NCI-H1105 (cell line): ENCODE measurements around the gene ACACB.

Source experiments
- DNase-seq: peaks from one replicate; lab custom pipeline; 2025; lab: John Stamatoyannopoulos, UW

ACACB gene

GRCh38 chr12:109304485-109304884, 188.1 kb downstream of the ACACB start:
- DNase-seq: peak; percentile 25

DNA sequence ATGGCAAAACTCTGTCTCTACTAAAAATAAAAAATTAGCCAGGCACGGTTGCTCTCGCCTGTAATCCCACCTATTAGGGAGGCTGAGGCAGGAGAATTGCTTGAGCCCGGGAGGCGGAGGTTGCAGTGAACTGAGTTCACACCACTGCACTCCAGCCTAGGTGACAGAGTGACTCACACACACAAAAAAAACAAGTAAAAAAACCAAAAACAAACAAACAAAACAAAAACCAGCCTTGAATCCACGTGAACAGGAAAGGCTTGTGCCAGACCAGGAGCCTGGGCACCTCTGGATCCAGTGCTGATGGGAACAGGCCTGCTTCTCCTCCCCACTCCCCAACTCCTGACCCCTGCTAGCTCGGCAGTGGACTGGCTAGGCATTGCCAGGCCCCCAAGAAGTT, 189.2 kb downstream of the ACACB start:
- no peak for DNase-seq

DNA sequence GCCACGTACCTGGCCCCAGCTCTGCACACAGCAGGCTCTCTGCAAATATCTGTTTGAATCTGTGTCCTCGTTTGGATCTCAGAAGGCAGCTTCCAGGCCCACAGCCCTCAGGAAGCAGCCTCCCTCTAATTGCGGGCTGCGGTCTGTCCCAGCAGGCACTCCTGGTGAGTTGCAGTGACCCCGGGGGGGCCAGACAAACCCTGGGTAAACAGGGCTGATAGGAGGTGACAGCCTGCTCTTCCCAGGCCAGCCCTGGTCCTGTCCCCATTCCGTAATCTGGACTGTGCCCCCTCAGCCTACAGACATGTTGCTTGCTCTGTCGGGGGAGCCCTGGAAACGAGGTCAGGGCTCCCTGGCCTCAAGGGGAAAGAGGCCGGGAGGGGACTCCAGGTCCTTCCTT, 190.7 kb downstream of the ACACB start:
- DNase-seq: no peak

DNA sequence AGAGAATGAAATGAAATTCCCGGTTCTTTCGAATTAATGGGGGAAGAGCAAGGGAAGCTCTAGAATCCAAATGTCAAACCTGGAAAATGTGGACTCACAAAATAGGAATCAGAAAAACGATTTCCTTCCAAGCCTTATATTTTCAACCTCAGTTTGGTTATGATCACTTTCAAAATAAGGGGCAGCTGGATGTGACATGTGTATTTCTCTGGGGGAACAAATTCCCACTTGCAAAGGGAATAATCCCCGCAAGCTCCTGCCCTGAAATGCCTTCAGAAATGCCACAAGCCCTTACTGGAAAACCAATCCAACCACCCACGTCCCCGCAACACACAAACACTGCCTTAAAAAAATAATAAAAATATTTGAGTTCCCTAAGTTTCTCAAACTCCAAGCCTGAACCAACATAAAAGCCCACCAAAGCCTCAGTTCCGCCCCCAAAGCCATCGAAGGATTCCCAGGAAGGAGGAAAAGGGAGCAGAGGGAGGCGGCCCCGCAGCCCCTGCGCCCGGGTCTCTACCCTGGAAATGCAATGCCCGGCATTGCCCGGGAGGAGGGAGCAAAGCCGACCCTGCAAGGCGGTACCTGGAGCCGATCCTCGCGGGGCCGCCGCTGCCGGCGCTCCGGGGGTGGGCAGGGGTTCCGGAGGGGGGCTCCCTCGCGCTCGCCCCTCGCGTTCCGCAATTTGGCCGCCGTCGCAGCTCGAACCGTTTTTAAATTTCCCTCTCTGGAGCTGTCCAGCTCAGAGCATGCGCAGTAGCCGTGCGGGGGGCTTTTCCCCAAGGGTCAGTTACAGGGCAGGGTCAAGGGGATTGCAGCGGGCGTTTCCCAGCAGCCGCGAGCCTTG, 192.4 kb downstream of the ACACB start, which contains the start of gene FOXN4:
Gene FOXN4 (minus strand): TSS at position 751 of the 847 bp plus-strand sequence. CDS start 963 bp downstream, outside the sequence.
- peak; percentile 51 for DNase-seq

- DNase-seq: peak; percentile 60
Observed at GRCh38 chr12:109309381-109310246, 193.2 kb downstream of the ACACB start.

- DNase-seq: peak; percentile 84
Observed at GRCh38 chr12:109310247-109311125, 194.1 kb downstream of the ACACB start.
